OCI-LY3 (cell line): ENCODE data around the gene FAM204A.

Experiments used
- H2AFZ ChIP-seq: fragments of 200-600, 300-600 bp; shearing (Covaris generic); 2 replicates; pipeline ENCODE4 v1.6.0; 2014; ENCODE audit warnings: antibody characterized with exemption, low read depth, low read length
- H3K27ac ChIP-seq: fragments of 200-600, 300-600 bp; sonication (generic); 2 replicates; pipeline ENCODE4 v1.5.1; 2014; ENCODE audit warnings: mild to moderate bottlenecking, low read length, moderate library complexity, mixed read lengths
- H3K27me3 ChIP-seq: fragments of 200-600, 300-600 bp; sonication (generic); 2 replicates; pipeline ENCODE4 v1.6.1; 2014; ENCODE audit warnings: low read depth, low read length, mixed read lengths
- H3K36me3 ChIP-seq: fragments of 200-600, 300-600 bp; sonication (generic); replicated peaks from 2 replicates; pipeline ENCODE3; 2014; ENCODE audit warnings: low read depth, low read length, mixed read lengths
- H3K4me1 ChIP-seq: fragments of 300-600, 200-600 bp; sonication (generic); 2 replicates; pipeline ENCODE4 v1.6.1; 2014; ENCODE audit warnings: low read length, mixed read lengths
- H3K4me2 ChIP-seq: fragments of 200-600, 300-600 bp; sonication (generic); 2 replicates; pipeline ENCODE4 v1.6.1; 2014; ENCODE audit warnings: low read length, mixed read lengths
- H3K4me3 ChIP-seq: fragments of 300-600, 200-600 bp; sonication (generic); 2 replicates; pipeline ENCODE4 v1.5.1; 2014; ENCODE audit warnings: antibody characterized with exemption, mild to moderate bottlenecking, low read length, moderate library complexity
- H3K79me2 ChIP-seq: fragments of 300-600, 200-600 bp; shearing (Covaris generic); 2 replicates; pipeline ENCODE4 v1.6.1; 2014; ENCODE audit warnings: mild to moderate bottlenecking, low read length, mixed read lengths
- H3K9ac ChIP-seq: fragments of 300-600, 200-600 bp; shearing (Covaris generic); 2 replicates; pipeline ENCODE4 v1.6.0; 2014; ENCODE audit warnings: mild to moderate bottlenecking, low read length, moderate library complexity
- H3K9me3 ChIP-seq: fragments of 200-600, 300-600 bp; shearing (Covaris generic); 2 replicates; pipeline ENCODE4 v1.6.1; 2014; ENCODE audit warnings: low read length, mixed read lengths; ENCODE audit not compliant: insufficient read depth
- H4K20me1 ChIP-seq: fragments of 200-600, 300-600 bp; sonication (generic); 2 replicates; pipeline ENCODE4 v1.6.1; 2016; ENCODE audit warnings: low read length, mixed read lengths; ENCODE audit not compliant: insufficient read depth
- CTCF ChIP-seq: fragments of 200-600, 300-600 bp; sonication (generic); IDR thresholded peaks from 2 replicates; pipeline ENCODE4 v1.5.1; 2014; ENCODE audit warnings: antibody characterized with exemption, low read length, low read depth
- EZH2phosphoT487 ChIP-seq: fragments of 200-600 bp; shearing (Covaris generic); IDR thresholded peaks from 2 replicates; pipeline ENCODE4 v1.6.1; 2018; ENCODE audit warnings: antibody characterized with exemption, mixed run types, low read depth

Gene FAM204A

DNA sequence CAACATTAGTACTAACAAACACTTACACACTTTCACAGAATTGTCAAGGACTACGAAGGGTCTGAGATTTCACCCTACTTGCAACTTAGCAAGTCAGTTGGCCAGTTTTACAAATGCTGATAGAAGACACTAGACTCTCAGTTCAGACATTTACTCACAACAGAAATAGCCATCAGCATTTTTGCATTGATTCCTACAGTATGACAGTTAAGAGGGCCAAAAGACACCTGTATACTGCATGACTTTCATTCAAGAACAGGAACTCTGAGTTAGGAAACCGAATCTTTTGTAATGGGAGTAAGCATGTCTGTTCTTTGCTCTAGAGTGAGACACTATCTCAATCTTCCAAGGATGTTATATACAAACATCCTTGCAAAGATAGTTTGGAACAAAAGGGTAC is 40.9 kb downstream of the FAM204A start:
- Histone ChIP-seq H3K4me3 (no peak overlapping the region), H3K4me2 (no peak overlapping the region), H3K27ac (no peak overlapping the region), H3K27me3 (no peaks in the 10 kb centered on the region), H3K36me3 (peaks cover 4% of the 10 kb centered on the region), H2AFZ (no peak overlapping the region), H4K20me1 (no peaks in the 10 kb centered on the region), H3K9ac (no peak overlapping the region), H3K9me3 (no peaks in the 10 kb centered on the region), H3K79me2 (no peaks in the 10 kb centered on the region), H3K4me1 (no peaks in the 10 kb centered on the region)
- TF ChIP-seq CTCF, result no peak

DNA sequence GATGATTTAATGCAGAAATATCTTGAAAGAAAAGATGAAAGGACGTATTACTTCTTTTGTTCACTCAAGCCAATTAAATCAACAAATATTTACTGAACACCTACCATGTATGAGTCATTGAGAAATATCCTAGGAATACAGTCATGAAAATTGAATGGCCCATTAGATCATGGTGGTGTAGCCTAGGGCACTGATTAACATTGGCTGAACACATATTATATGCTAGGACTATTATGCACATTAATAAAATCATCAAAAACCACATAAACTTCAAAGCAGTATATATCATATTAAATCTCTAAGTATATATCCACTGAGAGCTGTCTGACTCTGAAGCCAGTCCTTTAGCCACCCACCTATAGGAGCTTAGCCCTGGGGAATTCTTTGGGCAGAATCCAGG is 41.8 kb downstream of the FAM204A start:
- Histone ChIP-seq H3K9me3 (no peaks in the 10 kb centered on the region), H3K79me2 (no peaks in the 10 kb centered on the region), H3K36me3 (no peaks in the 10 kb centered on the region), H3K27me3 (no peaks in the 10 kb centered on the region), H3K27ac (no peak overlapping the region), H4K20me1 (no peaks in the 10 kb centered on the region), H2AFZ (no peak overlapping the region), H3K9ac (no peak overlapping the region), H3K4me2 (no peak overlapping the region), H3K4me3 (no peak overlapping the region), H3K4me1 (no peaks in the 10 kb centered on the region)
- no peak for TF ChIP-seq EZH2phosphoT487
- no peak for TF ChIP-seq CTCF

DNA sequence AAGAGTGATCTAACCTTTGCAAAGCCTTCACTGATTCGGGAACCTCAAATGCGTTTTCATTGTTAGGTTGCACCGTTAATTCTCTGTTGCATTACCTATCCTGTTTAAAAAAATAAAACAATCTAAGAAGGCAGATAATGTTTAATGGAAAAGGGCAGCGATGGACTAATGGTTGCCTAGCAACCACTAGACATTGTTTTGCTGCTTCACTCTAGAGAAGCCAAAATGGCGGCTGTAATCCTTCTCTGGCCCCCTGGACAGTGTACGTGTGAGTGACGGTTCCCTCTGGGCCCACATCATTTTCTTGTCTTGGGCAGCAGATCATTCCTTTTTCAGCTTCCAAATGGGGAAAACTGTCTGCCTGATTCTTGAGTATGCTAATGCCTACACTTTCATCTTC is 43.3 kb downstream of the FAM204A start:
- Histone ChIP-seq H3K9me3 (no peaks in the 10 kb centered on the region), H4K20me1 (no peaks in the 10 kb centered on the region), H3K27ac (no peak overlapping the region), H2AFZ (no peak overlapping the region), H3K4me2 (no peak overlapping the region), H3K9ac (no peak overlapping the region), H3K79me2 (no peaks in the 10 kb centered on the region), H3K36me3 (no peaks in the 10 kb centered on the region), H3K4me1 (no peaks in the 10 kb centered on the region), H3K4me3 (no peak overlapping the region), H3K27me3 (no peaks in the 10 kb centered on the region)
- no peak for TF ChIP-seq CTCF
- no peak for TF ChIP-seq EZH2phosphoT487

DNA sequence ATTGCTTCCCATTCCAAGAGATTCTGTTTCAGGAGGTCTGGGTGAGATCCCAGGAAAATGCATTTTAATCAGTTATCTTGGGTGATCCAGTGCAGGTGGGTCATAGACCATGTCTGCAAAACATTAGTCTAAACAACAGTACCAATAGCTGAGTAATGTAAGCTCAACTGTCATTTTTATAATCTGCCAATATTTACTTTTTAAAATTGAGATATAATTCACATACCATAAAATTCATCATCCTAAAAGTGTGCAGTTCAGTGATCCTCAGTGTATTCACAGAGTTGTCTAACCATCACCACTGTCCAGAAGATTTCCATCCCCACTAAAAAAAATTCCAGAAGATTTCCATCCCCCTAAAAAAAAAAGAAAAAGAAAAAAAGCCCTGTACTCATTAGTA is 51.0 kb downstream of the FAM204A start:
- no peaks in the 10 kb centered on the region for H3K9me3 ChIP-seq
- H3K27me3 ChIP-seq, result no peaks in the 10 kb centered on the region
- H4K20me1 ChIP-seq, result no peaks in the 10 kb centered on the region
- H3K4me3 ChIP-seq, result no peak overlapping the region
- no peak overlapping the region for H3K4me2 ChIP-seq
- H3K4me1 ChIP-seq, result no peaks in the 10 kb centered on the region
- H3K9ac ChIP-seq, result no peak overlapping the region
- H2AFZ ChIP-seq, result no peak overlapping the region
- H3K79me2 ChIP-seq, result no peaks in the 10 kb centered on the region
- TF ChIP-seq CTCF (no peak), EZH2phosphoT487 (no peak)
- H3K36me3 ChIP-seq, result no peaks in the 10 kb centered on the region
- H3K27ac ChIP-seq, result no peak overlapping the region
